Inferior parietal cortex (tissue), 1 donor: ENCODE results near the gene CFAP58.
"Not testable (repeated sequence)": the region's sequence is repeated elsewhere in the genome, so short reads cannot be mapped to it uniquely, and the experiment has no call there.

Experiments used
- DNase-seq: peaks from one replicate; pipeline ENCODE4 v3.0.0-alpha.2; 2016; ENCODE audit errors: extremely low spot score

The CFAP58 gene

GRCh38 chr10:104434601-104435000, 81.0 kb downstream of the CFAP58 start:
- DNase-seq: no peak

- DNase-seq: no peak
Observed at GRCh38 chr10:104435822-104436221, 82.2 kb downstream of the CFAP58 start.

GRCh38 chr10:104437226-104437625, 83.6 kb downstream of the CFAP58 start:
- no peak for DNase-seq

GRCh38 chr10:104440221-104440620, 86.6 kb downstream of the CFAP58 start:
- DNase-seq: no peak

- no peak for DNase-seq
Observed at GRCh38 chr10:104441329-104442000, 87.8 kb downstream of the CFAP58 start.

GRCh38 chr10:104445359-104445758, 91.7 kb downstream of the CFAP58 start:
- no peak for DNase-seq

- no peak for DNase-seq
Observed at GRCh38 chr10:104446151-104446550, 92.5 kb downstream of the CFAP58 start.

- no peak for DNase-seq
Observed at GRCh38 chr10:104447331-104447730, 93.7 kb downstream of the CFAP58 start.

GRCh38 chr10:104447906-104448305, 94.3 kb downstream of the CFAP58 start:
- no peak for DNase-seq

- no peak for DNase-seq
Observed at GRCh38 chr10:104449391-104449790, 95.8 kb downstream of the CFAP58 start.

- DNase-seq: no peak
Observed at GRCh38 chr10:104450490-104450889, 96.9 kb downstream of the CFAP58 start.

- no peak for DNase-seq
Observed at GRCh38 chr10:104450954-104451353, 97.3 kb downstream of the CFAP58 start.

GRCh38 chr10:104452977-104453376, 99.3 kb downstream of the CFAP58 start:
- DNase-seq: no peak

- DNase-seq: no peak
Observed at GRCh38 chr10:104456802-104457542, 103.3 kb downstream of the CFAP58 start.

GRCh38 chr10:104457543-104457828, 103.9 kb downstream of the CFAP58 start:
- DNase-seq: no peak

- DNase-seq: not testable (repeated sequence)
Observed at GRCh38 chr10:104465575-104465974, 111.9 kb downstream of the CFAP58 start.

- not testable (repeated sequence) for DNase-seq
Observed at GRCh38 chr10:104468818-104469217, 115.2 kb downstream of the CFAP58 start.

- no peak for DNase-seq
Observed at GRCh38 chr10:104472505-104472904, 118.9 kb downstream of the CFAP58 start.

- no peak for DNase-seq
Observed at GRCh38 chr10:104472957-104473745, 119.5 kb downstream of the CFAP58 start.

GRCh38 chr10:104478380-104478779, 124.7 kb downstream of the CFAP58 start:
- no peak for DNase-seq

GRCh38 chr10:104479906-104480593, 126.4 kb downstream of the CFAP58 start:
- DNase-seq: no peak

GRCh38 chr10:104480797-104481196, 127.2 kb downstream of the CFAP58 start:
- no peak for DNase-seq
